ELF-1 (cell line): ENCODE measurements around the gene DGLUCY.
A peak's percentile ranks its signal among the peaks of the same experiment; 100 is the strongest.
"Not testable (repeated sequence)": the region's sequence is repeated elsewhere in the genome, so short reads cannot be mapped to it uniquely, and the experiment has no call there.

Experiments
- DNase-seq: peaks from one replicate; pipeline ENCODE4 v3.0.0-alpha.2; 2016; ENCODE audit warnings: low read depth, low spot score

DGLUCY gene

DNA sequence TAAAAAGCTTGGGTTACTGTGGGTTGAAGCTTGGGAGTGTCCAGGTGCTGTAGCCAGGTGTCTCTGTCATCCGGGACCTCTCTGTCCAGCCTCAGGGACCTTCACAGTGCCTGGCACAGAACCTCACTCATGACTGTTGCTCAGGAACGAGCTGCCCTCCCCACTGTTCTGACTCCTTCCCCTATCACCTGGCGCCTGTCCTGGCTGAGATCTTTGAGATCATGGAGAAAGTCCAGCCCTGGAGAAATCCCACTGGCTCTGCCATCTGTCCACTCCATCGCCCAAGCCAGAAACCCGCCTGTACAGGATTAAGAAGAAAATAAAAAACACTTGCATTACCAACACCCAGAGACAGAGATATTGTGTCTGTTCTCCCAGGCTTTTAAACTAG is 53.5 kb downstream of the DGLUCY start:
- DNase-seq = no peak

DNA sequence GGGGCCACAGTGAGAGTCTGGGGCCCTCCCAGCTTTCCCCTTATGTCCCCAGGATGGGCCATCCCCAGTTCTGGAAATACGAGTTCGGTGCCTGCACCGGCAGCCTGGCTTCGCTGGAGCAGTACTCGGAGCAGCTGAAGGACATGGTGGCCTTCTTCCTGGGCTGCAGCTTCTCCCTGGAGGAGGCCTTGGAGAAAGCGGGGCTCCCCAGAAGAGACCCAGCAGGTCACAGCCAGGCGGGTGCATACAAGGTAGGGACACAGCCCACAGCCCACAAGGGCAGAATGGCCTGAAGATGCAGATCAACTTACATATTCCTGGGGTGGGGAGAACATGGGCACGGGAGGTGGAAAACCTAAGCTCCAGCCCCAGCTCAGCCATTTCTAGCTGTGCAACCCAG is 56.1 kb downstream of the DGLUCY start:
- DNase-seq = no peak

DNA sequence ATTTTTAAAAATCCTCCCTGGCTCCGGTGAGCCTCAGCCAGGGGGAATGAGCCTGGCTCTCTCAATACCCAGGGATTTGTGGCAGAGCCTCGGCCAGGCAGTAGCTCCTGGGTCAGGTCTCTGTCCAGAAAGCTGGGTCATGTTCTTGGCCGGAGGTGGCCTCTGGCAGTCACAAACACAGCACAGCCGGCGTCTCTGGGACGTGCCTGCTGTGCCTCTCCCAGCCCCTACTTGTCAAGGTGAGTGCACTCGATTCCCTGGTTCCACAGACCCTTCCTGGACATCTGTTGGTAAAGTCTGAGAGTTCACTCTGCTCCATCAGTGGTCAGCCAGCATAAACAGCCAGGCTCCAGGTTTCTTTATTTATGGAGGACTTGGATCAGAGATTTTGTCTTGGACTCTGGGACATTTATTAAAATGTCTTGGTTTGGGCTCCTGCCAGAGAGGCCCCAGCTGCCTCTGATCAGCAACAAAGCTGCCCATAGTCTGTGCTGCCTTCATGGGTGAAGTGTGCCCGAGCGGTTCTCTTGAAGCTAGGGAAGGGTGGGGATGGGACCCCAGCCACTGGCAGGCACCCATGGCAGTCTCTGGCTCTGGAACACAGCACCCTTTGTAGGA is 56.7 kb downstream of the DGLUCY start:
- DNase-seq = no peak

DNA sequence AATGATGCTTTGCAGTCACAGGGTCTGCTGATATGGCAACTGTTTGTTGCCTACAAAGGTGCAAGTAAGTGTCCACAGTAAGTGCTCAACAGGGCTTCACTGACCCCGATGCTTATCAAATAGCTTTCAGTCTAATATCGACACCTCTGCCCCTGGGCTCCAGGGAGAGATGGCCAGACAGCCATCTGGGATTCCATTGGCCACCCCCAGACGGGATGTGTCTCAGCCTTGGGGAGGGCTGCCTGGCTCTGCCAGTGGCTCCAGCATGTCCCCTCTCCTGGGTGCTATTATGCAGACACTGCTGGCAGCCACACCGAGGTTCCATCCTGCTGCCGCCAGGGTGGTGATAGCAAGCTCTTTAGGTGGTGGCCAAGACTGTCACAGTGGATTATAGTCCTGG is 57.4 kb downstream of the DGLUCY start:
- no peak for DNase-seq

DNA sequence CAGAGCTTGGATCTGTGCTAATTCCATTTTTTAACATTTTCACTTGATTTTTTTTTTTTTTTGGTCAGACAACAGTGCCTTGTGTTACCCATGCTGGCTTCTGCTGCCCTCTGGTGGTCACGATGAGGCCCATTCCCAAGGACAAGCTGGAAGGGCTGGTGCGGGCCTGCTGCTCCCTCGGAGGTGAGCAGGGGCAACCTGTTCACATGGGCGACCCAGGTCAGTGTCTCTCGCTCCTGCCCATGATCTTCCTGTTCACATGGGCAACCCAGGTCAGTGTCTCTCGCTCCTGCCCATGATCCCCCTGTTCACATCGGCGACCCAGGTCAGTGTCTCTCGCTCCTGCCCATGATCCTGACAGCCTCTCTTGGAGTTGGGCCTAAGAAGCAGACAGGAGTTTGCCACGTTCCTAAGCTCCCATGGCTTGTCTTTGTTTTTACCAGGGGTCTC is 59.4 kb downstream of the DGLUCY start:
- DNase-seq = peak; percentile 84

DNA sequence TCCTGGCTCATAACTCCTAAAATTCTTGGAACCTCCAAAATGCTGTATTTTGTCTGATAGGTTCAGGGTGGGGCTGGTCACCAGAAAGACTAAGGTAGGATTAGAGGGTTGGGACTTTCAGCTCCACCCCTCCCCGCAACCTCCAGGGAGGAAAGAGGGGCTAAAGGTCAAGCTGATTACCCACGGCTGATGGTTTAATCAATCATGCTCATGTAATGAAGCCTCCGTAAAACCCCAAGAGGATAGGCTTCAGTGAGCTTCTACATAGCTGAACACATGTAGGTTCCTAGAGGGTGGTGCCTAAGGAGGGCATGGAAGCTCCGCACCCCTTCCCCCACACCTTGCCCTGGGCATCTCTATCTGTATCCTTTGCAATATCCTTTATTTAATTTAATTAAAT is 60.0 kb downstream of the DGLUCY start:
- DNase-seq = no peak

DNA sequence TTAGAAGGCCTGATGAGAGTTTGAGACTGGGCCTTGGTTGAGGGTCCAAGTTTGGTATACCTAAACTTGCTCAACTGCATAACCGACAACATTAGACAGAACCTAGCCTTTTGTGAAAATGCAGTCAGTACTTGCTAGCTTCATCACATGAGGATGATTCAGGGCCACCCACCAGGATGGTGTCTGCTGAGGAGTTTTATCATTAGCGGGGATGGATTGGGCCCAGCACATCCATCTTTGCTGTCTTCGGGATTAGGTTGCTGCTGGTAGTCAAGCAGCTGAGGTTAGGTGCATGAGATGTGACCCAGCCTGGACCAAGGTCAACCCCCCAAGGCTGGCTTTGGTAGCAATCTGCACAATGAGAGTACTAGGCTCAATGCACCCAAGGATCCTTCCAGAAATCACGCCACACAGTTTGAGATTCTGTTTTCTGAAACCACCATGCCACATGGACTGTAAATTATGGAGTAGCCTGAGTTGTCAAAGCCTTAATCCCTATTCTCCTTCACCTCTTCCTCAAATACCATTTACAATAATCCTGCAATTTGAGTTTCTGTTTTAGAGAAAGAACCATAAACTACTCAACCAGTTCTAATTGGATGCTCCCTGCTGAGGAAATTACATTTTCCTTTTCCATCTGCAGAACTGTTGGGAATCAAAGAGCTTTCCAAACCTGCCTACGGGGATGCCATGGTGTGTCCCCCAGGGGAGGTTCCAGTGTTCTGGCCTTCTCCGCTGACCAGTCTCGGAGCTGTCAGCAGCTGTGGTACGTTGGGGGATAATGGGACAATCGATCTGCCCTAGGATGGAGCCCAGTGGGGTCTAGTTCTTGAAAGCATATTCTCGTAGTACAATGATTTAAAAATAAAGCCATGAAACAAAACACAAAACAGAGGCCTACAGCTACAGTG is 61.7 kb downstream of the DGLUCY start:
- no peak for DNase-seq

DNA sequence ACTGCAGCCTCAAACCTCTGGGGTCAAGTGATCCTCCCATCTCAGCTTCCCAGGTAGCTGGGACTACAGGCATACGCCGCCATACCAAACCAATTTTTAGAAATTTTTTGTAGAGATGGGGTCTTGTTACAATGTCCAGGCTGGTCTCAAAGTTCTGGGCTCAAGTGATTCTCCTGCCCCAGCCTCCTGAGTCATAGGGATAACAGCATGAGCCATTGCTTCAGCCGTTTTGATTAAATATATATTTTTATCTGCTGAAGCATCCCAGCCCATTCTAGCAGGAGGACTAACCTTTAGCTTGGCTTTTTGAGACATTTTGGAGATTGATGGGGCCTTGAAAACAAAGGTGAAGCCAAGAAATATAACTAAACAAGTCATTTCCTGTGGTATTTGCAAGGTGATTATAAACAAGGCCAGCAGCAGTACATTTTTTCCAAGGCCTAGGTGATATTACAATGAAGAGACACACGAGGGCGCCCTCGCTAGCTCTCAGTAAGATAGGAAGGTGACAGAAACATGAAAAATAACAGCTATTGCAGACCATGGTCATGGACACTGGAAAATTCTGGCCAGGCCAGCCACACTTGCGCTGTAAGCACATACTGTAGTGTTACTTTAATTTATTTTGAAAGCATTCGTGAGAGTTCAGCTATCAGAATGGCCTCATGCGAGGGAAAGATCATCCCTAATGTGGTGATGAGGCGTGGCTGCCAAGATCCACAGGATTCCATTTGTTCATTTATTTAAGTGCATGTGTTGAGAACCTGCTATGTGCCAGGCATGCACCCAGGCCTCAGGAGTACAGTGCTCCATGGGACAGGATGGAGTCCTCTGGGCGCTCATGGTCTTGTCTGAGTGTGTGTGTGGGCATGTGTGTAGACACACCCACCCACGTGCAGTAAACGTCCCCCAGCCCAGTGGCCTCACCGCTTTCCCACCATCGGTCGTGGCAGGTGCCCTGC is 63.5 kb downstream of the DGLUCY start:
- peak; percentile 72 for DNase-seq

DNA sequence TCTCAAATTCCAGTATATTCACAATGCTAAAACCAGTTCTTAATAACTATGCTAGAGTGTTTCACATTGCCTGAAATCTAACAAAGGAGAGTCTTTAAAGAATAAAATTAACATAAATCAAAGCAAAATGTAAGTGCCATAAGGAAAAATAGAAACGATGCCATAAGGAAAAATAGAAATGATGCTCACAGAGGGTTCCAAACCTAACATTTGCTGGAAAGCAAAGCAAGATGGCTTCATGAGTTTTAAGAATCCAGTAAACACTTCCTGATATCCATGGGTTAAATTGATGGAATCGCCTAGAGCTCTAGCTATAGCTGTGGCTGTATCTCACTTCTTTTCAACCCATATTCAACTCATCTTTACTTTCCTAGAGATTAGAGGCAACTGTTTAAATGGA is 66.7 kb downstream of the DGLUCY start:
- no peak for DNase-seq

DNA sequence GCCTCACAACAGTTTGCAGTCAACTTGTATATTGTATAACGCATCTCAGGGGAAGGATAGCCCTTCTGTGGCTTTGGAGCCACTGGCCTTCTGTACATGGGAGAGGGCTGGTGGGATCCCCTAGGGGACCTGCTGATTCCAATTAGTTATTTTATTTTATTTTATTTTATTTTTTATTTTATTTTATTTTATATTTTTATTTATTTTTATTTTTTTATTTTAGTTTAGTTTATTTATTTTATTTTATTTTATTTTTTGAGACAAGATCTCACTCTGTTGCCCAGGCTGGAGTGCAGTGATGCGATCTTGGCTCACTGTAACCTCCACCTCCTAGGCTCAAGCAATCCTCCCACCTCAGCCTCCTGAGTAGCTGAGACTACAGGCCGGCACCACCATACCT is 68.9 kb downstream of the DGLUCY start:
- not testable (repeated sequence) for DNase-seq

DNA sequence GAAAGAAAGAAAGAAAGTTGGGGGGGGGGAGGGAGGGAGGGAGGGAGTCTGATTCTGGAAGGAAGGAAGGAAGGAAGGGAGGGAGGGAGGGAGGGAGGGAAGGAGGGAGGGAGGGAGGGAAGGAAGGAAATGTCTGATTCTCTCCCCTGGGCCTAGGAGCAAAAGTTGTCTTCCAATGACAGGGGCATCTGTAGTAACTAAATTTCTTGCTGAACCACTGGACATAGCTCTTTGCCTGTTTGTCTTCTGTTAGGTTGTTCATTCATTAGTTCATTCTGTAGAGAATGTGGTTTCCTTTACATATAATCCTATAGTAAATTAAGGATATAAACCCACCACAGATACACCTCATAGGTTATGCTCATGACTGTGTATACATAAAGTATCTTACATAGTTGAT is 70.7 kb downstream of the DGLUCY start:
- DNase-seq = no peak

DNA sequence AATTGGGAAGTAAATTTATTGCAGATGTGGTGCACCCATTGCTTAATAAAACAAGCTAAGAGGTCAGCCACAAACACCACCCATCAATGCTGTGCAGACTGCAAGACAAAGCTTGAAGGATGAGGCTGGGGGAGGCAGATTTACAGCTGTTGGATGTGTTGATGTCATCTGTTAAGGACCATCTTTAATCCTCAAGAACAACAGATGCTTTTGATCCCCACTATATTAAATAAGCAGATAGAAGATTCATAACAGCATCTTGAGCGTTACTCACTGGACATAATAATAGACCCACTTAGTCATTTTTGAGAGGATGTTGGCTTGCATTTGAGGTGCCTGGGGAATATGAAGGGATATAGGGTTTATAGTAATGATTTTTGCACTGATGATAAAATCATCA is 71.8 kb downstream of the DGLUCY start:
- DNase-seq = no peak

DNA sequence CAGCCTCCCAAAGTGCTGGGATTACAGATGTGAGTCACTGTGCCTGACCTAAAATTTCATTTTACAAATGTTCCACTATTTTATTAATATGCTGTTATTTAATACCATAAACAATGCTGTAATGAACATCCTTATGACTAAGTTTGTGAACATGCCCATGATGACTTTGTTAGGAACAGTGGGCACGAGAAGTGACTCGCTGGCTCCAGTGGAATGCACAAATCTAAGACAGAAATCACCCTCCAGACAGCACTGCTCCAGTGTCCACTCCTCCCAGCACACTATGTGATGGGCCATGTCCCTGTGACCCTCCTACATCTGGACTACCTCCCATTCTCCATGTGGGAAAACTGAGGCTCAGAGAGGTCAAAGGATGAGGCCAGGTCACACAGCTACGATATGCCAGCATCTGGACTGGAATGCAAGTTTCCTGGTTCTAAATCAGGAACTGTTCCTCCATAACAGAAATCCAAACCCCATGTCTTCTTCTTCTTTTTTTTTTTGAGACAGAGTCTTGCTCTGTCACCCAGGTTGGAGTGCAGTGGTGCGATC is 72.7 kb downstream of the DGLUCY start:
- no peak for DNase-seq

DNA sequence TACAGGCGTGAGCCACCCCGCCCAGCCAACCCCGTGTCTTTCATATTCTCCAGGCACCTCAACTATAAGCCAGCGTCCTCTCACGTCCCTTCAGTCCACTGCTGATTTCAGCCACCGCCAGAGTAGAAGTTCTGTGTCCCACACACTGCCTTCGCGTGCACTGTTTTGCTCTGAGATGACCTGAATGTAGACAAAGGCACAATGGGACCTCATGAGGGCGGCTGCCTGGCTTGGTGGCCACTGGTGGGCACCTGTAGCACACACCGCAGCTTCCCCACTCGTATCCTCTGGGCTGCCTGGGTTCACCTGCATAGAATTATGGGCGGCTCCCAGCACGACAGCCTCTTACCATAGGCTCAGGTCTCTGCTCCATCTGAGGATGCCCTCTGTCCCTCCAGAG is 73.4 kb downstream of the DGLUCY start:
- DNase-seq = no peak

DNA sequence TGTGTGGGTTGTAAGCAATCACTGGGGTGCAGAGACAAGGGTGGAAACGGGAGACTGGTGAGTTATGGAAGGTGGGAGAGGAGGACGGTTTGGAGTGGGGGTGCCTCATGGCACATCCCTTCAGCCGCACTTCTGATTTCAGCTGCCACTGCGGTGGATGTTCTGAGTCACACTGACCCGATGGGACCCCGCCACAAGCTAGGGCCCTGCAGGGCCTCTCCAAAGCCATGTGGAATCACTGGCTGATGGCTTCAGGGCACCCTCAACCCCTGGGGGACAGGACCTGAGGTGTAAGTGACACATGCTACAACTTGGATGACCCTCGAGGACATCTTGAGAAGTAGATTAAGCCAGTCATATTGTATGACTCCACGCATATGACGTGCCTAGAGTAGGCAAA is 77.0 kb downstream of the DGLUCY start:
- no peak for DNase-seq

DNA sequence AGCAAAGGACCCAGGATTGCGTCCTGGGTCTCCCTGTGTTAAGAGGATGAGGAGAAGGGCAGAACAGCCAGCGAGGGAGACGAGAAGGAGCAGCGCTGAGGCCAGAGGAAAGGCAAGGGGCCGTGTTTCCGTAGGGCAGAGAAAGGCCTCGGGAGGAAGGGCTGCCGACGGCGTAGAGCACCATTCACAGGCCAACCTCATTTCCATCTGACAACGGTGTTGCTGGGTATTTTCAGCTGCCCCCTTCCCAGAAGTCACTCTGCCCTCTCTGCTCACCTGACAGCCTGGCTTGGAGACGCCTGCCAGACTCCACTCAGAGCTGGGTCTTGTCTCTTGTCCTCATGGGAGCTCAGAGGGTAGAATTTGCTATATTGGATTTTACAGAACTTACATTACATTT is 79.2 kb downstream of the DGLUCY start:
- DNase-seq = no peak

DNA sequence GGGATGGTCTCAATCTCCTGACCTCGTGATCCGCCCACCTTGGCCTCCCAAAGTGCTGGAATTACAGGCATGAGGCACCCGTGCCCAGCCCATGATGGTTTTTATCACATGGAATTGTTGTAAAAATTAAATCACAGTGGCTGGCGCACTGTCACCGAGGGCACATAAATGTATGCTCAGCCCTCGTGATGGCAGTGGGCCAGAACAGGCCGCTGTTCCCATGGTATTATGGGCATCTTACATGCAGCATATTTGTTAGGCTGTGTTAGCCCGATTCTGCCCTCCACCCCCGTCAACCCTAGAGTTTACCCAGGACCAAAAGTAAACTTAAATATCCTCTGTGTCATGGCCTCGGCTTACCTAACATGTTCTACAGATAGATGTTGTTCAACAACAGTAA is 82.0 kb downstream of the DGLUCY start:
- no peak for DNase-seq

DNA sequence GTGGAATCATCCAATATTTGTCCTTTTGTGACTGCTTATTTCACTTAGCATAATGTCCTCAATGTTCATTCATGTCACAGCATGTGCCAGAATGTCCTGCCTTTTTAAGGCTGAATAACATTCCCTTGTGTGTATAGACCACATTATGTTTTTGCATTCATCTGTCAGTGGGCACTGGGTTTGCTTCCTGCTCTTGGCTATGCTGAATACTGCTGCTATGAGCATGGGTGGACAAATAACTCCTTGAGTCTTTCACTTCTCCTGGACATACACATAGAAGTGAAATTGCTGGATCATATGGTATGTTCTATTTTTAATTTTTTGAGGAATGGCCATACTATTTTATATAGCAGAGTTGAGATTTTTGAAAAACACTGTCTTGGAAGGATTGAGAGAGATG is 83.8 kb downstream of the DGLUCY start:
- DNase-seq = no peak

DNA sequence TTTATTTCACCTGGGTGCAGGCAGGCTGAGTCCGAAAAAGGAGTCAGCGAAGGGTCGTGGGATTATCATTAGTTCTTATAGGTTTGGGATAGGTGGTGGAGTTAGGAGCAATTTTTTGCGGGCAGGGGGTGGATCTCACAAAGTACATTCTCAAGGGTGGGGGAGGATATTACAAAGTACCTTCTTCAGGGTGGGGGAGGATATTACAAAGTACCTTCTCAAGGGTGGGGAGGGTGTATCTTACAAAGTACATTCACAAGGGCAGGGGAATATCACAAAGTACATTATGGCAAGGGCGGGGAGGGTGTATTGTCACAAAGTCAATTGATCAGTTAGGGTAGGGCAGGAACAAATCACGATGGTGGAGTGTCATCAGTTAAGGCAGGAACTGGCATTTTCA is 86.9 kb downstream of the DGLUCY start:
- DNase-seq = not testable (repeated sequence)

DNA sequence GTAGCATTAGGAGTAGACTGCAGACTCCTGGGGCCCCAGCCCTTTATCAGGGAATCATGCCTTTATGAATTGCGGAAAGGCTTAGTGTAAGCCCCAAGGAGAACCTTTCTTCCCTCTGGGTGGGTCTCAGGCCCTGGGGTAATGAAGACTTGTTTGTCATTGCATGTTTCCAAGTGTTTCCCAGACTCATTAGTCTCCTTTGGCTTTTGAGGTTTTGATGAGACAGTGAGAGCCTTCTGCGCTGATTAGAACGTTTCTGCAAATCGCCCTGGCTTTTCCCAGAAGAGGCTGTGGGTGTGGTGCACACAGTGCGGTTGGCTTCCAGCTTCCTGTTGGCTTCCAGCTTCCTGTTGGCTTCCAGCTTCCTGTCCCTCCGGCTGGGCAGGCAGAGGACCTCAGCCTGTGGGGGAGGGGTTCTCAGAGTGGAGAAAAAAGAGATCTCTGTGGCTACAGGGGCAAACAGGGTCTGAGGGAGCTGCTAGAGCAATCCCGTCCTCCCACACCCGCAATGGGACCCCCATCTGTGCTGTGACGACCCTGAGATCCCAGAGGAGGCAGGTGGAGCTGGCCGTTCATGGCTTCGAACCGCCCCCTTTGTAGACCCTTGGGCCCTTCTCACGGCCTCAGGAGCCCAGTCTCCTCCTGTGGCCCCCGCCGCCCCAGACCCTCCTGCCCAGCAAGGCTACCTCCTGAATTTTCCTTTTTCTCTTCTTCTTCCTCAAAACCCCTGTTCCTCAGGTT is 88.5 kb downstream of the DGLUCY start:
- peak; percentile 24 for DNase-seq

DNA sequence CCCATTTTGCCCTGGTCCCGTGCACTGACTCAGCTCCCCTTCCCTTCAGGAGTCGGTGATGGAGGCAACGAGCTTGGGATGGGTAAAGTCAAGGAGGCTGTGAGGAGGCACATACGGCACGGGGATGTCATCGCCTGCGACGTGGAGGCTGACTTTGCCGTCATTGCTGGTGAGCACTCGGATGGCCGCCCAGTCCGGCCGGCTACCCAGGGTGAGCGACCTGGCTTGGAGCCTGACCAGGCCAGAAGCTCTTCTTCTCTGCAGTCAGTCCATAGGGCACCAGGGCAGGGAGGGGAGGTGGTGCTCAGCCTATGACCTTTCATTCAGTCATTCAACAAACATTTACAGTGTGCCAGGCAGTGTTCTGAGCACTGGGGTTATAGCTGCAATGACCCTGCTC is 90.8 kb downstream of the DGLUCY start:
- DNase-seq = no peak
